OCI-M1 (cell line): ENCODE data around the gene IL15RA.

ENCODE experiments used
- DNase-seq: peaks from one replicate; lab custom pipeline; 2025; lab: John Stamatoyannopoulos, UW

Gene IL15RA

GRCh38 chr10:6005856-6006395 is 28.6 kb upstream of the IL15RA start:
- no peak for DNase-seq

GRCh38 chr10:6005161-6005804 is 27.9 kb upstream of the IL15RA start:
- peak; percentile 26 for DNase-seq

- DNase-seq = peak; percentile 58
Observed at GRCh38 chr10:6002809-6003510, 25.6 kb upstream of the IL15RA start.

GRCh38 chr10:5999440-6000165 is 22.3 kb upstream of the IL15RA start:
- DNase-seq = no peak

GRCh38 chr10:5996696-5997095 is 19.4 kb upstream of the IL15RA start:
- no peak for DNase-seq

- no peak for DNase-seq
Observed at GRCh38 chr10:5992398-5992797, 15.1 kb upstream of the IL15RA start.

GRCh38 chr10:5991708-5992107 is 14.4 kb upstream of the IL15RA start:
- DNase-seq = no peak

- DNase-seq = no peak
Observed at GRCh38 chr10:5989756-5990155, 12.4 kb upstream of the IL15RA start.

GRCh38 chr10:5988336-5988920 is 11.1 kb upstream of the IL15RA start:
- DNase-seq = no peak

GRCh38 chr10:5987747-5988146 is 10.4 kb upstream of the IL15RA start:
- peak; percentile 22 for DNase-seq

- no peak for DNase-seq
Observed at GRCh38 chr10:5985029-5985428, 7.7 kb upstream of the IL15RA start.

GRCh38 chr10:5983774-5984173 is 6.4 kb upstream of the IL15RA start:
- DNase-seq = no peak

GRCh38 chr10:5981529-5981928 is 4.2 kb upstream of the IL15RA start:
- DNase-seq = peak; percentile 47

GRCh38 chr10:5978230-5978489 is 817 bp upstream of the IL15RA start:
- DNase-seq = peak; percentile 36

GRCh38 chr10:5976512-5977470 is 552 bp downstream of the IL15RA start:
- peak; percentile 65 for DNase-seq

GRCh38 chr10:5975641-5976473 is 1.5 kb downstream of the IL15RA start:
- DNase-seq = peak; percentile 93

- DNase-seq = no peak
Observed at GRCh38 chr10:5973069-5973468, 4.3 kb downstream of the IL15RA start.

GRCh38 chr10:5971886-5972285 is 5.5 kb downstream of the IL15RA start:
- peak; percentile 44 for DNase-seq

- peak; percentile 89 for DNase-seq
Observed at GRCh38 chr10:5971315-5971832, 6.0 kb downstream of the IL15RA start.

GRCh38 chr10:5970527-5970926 is 6.8 kb downstream of the IL15RA start:
- no peak for DNase-seq
